IMR-90 (cell line): ENCODE measurements around the gene MAML3. TPM values are rescaled to one million over a fixed set of nuclear protein-coding genes. Genes with fewer than 3 reads are reported as not detected.

Experiments used
- ATAC-seq: fragments of 200-7000 bp; cut with Tn5 transposase; 2 replicates; pipeline ENCODE4 v1.9.1; 2020; ENCODE audit warnings: low read depth, mild to moderate bottlenecking, moderate library complexity
- BruUV-seq: library from RNA; stranded (reverse); fragments of 400-500 nt; replicated peaks from 2 replicates; lab custom pipeline; 2021; lab: Mats Ljungman, UMichigan
- CTCF ChIA-PET: fragments of 300-600 bp; formaldehyde crosslinking; extraction: SDS; loops from one replicate; lab custom pipeline; 2021; ENCODE audit warnings: antibody characterized with exemption; lab: Yijun Ruan, JAX
- POLR2A ChIA-PET: fragments of 300-600 bp; sonication (Branson Sonifier 250); formaldehyde crosslinking; loops from one replicate; lab custom pipeline; 2022; ENCODE audit warnings: antibody characterized with exemption; ENCODE audit not compliant: unreplicated experiment; lab: Charles Lee
- DNase-seq: peaks from one replicate; pipeline ENCODE4 v3.0.0; 2013
- H2AFZ ChIP-seq: replicated peaks from 2 replicates; pipeline ENCODE3; 2013; ENCODE audit warnings: low read length, mild to moderate bottlenecking; ENCODE audit not compliant: poor library complexity
- H2AK5ac ChIP-seq: 2 replicates; pipeline ENCODE4 v1.6.1; 2013; ENCODE audit warnings: low read depth, low read length, inconsistent platforms
- H2AK9ac ChIP-seq: replicated peaks from 2 replicates; pipeline ENCODE3; 2013; ENCODE audit warnings: mild to moderate bottlenecking, low read depth, low read length, moderate library complexity; ENCODE audit not compliant: poor library complexity
- H2BK120ac ChIP-seq: 2 replicates; pipeline ENCODE4 v1.6.1; 2013; ENCODE audit warnings: low read depth, low read length, inconsistent platforms
- H2BK15ac ChIP-seq: 3 replicates; pipeline ENCODE4 v1.6.1; 2013; ENCODE audit warnings: low read depth, low read length, inconsistent platforms
- H2BK20ac ChIP-seq: 2 replicates; pipeline ENCODE4 v1.6.1; 2013; ENCODE audit warnings: low read depth, mild to moderate bottlenecking, inconsistent platforms, low read length, moderate library complexity
- H2BK5ac ChIP-seq: 2 replicates; pipeline ENCODE4 v1.6.1; 2013; ENCODE audit warnings: mild to moderate bottlenecking, low read depth, low read length, inconsistent platforms; ENCODE audit not compliant: poor library complexity, severe bottlenecking
- H3K14ac ChIP-seq: replicated peaks from 2 replicates; pipeline ENCODE4 v1.6.1; 2013; ENCODE audit warnings: low read depth, low read length, inconsistent platforms
- H3K18ac ChIP-seq: 2 replicates; pipeline ENCODE4 v1.6.1; 2013; ENCODE audit warnings: low read depth, low read length, control low read depth
- H3K23ac ChIP-seq: 2 replicates; pipeline ENCODE4 v1.6.1; 2013; ENCODE audit warnings: low read depth, low read length, inconsistent platforms
- H3K27ac ChIP-seq: 2 replicates; pipeline ENCODE4 v1.5.1; 2013; ENCODE audit warnings: mild to moderate bottlenecking, control low read depth, low read length; ENCODE audit not compliant: insufficient read depth
- H3K27me3 ChIP-seq: 2 replicates; pipeline ENCODE4 v1.6.1; 2013; ENCODE audit warnings: low read length; ENCODE audit not compliant: control insufficient read depth, insufficient read depth
- H3K36me3 ChIP-seq: 2 replicates; pipeline ENCODE4 v1.6.1; 2013; ENCODE audit warnings: low read length, mixed read lengths; ENCODE audit not compliant: control insufficient read depth, insufficient read depth
- H3K4ac ChIP-seq: 2 replicates; pipeline ENCODE4 v1.6.1; 2013; ENCODE audit warnings: low read depth, low read length, inconsistent platforms
- H3K4me1 ChIP-seq: 2 replicates; pipeline ENCODE4 v1.6.1; 2013; ENCODE audit warnings: low read length, mixed read lengths; ENCODE audit not compliant: control insufficient read depth, insufficient read depth
- H3K4me2 ChIP-seq: 2 replicates; pipeline ENCODE4 v1.6.1; 2013; ENCODE audit warnings: low read depth, mild to moderate bottlenecking, control low read depth, low read length, moderate library complexity
- H3K4me3 ChIP-seq: 2 replicates; pipeline ENCODE4 v1.5.1; 2013; ENCODE audit warnings: low read depth, mild to moderate bottlenecking, control low read depth, low read length, moderate library complexity; ENCODE audit not compliant: insufficient read depth
- H3K56ac ChIP-seq: 2 replicates; pipeline ENCODE4 v1.6.1; 2013; ENCODE audit warnings: low read length, inconsistent platforms; ENCODE audit not compliant: insufficient read depth; ENCODE audit errors: extremely low read depth
- H3K79me1 ChIP-seq, 2 experiments: 2 replicates each; pipeline ENCODE4 v1.6.1; 2013; ENCODE audit warnings: low read length in 2 of 2, inconsistent platforms in 1 of 2, low read depth in 1 of 2
- H3K9ac ChIP-seq: 2 replicates; pipeline ENCODE4 v1.6.1; 2013; ENCODE audit warnings: low read depth, low read length, control low read depth
- H3K9me1 ChIP-seq: 2 replicates; pipeline ENCODE4 v1.6.1; 2013; ENCODE audit warnings: low read length, inconsistent platforms; ENCODE audit not compliant: insufficient read depth
- H3K9me3 ChIP-seq: 2 replicates; pipeline ENCODE4 v1.6.1; 2013; ENCODE audit warnings: low read length; ENCODE audit not compliant: control insufficient read depth, insufficient read depth
- H4K20me1 ChIP-seq: 2 replicates; pipeline ENCODE4 v1.6.1; 2013; ENCODE audit warnings: low read length, inconsistent platforms; ENCODE audit not compliant: insufficient read depth
- H4K5ac ChIP-seq: 2 replicates; pipeline ENCODE4 v1.6.1; 2013; ENCODE audit warnings: mild to moderate bottlenecking, low read depth, low read length, control low read depth
- H4K8ac ChIP-seq, 2 experiments: 2 replicates each; pipeline ENCODE4 v1.6.1; 2013; ENCODE audit warnings: low read depth in 2 of 2, low read length in 2 of 2, control low read depth in 1 of 2, inconsistent platforms in 1 of 2
- H4K91ac ChIP-seq: 2 replicates; pipeline ENCODE4 v1.6.1; 2013; ENCODE audit warnings: low read depth, low read length, inconsistent platforms; ENCODE audit not compliant: insufficient read depth
- BHLHE40 ChIP-seq: fragments of 150-350 bp; IDR thresholded peaks from 2 replicates; pipeline ENCODE4 v1.6.1; 2016; ENCODE audit warnings: mild to moderate bottlenecking, low read depth, low read length
- CEBPB ChIP-seq: IDR thresholded peaks from 2 replicates; pipeline ENCODE4 v1.6.1; 2012; ENCODE audit warnings: low read depth, low read length, improper control_type of control experiment
- CHD1 ChIP-seq: IDR thresholded peaks from 2 replicates; pipeline ENCODE4 v1.6.1; 2012; ENCODE audit warnings: low read depth, low read length, improper control_type of control experiment
- CTCF ChIP-seq: conservative IDR thresholded peaks from 2 replicates; pipeline ENCODE4 v1.5.1; 2012; ENCODE audit warnings: mild to moderate bottlenecking, low read depth, low read length, improper control_type of control experiment
- ELK1 ChIP-seq: fragments of 150-350 bp; IDR thresholded peaks from 2 replicates; pipeline ENCODE4 v1.6.1; 2016; ENCODE audit warnings: low read depth, mild to moderate bottlenecking, low read length, moderate library complexity, borderline replicate concordance
- FOS ChIP-seq: fragments of 150-350 bp; IDR thresholded peaks from 2 replicates; pipeline ENCODE4 v1.6.1; 2016; ENCODE audit warnings: low read depth, low read length
- MAFK ChIP-seq: IDR thresholded peaks from 2 replicates; pipeline ENCODE4 v1.6.1; 2012; ENCODE audit warnings: low read depth, low read length, improper control_type of control experiment
- MAZ ChIP-seq: IDR thresholded peaks from 2 replicates; pipeline ENCODE4 v1.6.1; 2012; ENCODE audit warnings: low read depth, mild to moderate bottlenecking, low read length, improper control_type of control experiment, moderate library complexity, borderline replicate concordance
- MXI1 ChIP-seq: IDR thresholded peaks from 2 replicates; pipeline ENCODE4 v1.6.1; 2012; ENCODE audit warnings: low read depth, mild to moderate bottlenecking, low read length, moderate library complexity, borderline replicate concordance
- NFE2L2 ChIP-seq: fragments of 150-350 bp; IDR thresholded peaks from 2 replicates; pipeline ENCODE4 v1.6.1; 2016; ENCODE audit warnings: low read depth, mild to moderate bottlenecking, low read length
- POLR2A ChIP-seq: IDR thresholded peaks from 2 replicates; pipeline ENCODE4 v1.6.1; 2012; ENCODE audit warnings: mild to moderate bottlenecking, low read depth, low read length
- RAD21 ChIP-seq: IDR thresholded peaks from 2 replicates; pipeline ENCODE4 v1.6.1; 2012; ENCODE audit warnings: low read length, improper control_type of control experiment
- RCOR1 ChIP-seq: IDR thresholded peaks from 2 replicates; pipeline ENCODE4 v1.6.1; 2012; ENCODE audit warnings: mild to moderate bottlenecking, low read length, improper control_type of control experiment; ENCODE audit not compliant: insufficient replicate concordance
- RFX5 ChIP-seq: IDR thresholded peaks from 2 replicates; pipeline ENCODE4 v1.8.0; 2012; ENCODE audit warnings: low read depth, mild to moderate bottlenecking, low read length, moderate library complexity
- SMC3 ChIP-seq: fragments of 150-350 bp; IDR thresholded peaks from 2 replicates; pipeline ENCODE4 v1.6.1; 2016; ENCODE audit warnings: low read depth, mild to moderate bottlenecking, antibody characterized with exemption, low read length, moderate library complexity
- WGBS, 2 experiments: methylation state at CpG; one replicate each; pipeline versions ENCODE4 v1.1.5 to v1.1.7; 2013; ENCODE audit warnings: missing lambda C conversion rate in 2 of 2; ENCODE audit not compliant: insufficient read length in 1 of 2; ENCODE audit errors: extremely low coverage in 2 of 2; 5-methylcytosine and 5-hydroxymethylcytosine counted together
- dilution Hi-C: fragments of 300-500 bp; cut with HindIII; formaldehyde crosslinking; loops from one replicate; pipeline ENCODE4 v1.14.3; 2018; ENCODE audit warnings: low sequenced_read_pairs; ENCODE audit not compliant: unreplicated experiment
- in situ Hi-C: fragments of 300-500 bp; cut with MboI; formaldehyde crosslinking; loops from 3 replicates; pipeline ENCODE4 v1.14.3; 2019; ENCODE audit warnings: low sequenced_read_pairs, inconsistent platforms, mixed read lengths
- intact Hi-C: fragments of 100-400 bp; cut with micrococcal nuclease; formaldehyde crosslinking; loops from 2 replicates; pipeline ENCODE4 v1.10.0; 2022
- polyA plus RNA-seq, 3 experiments: library from polyadenylated mRNA; depleted of rRNA; stranded (reverse); fragments of >200 nt; gene quantifications; 2 replicates each; pipeline ENCODE4 v1.2.3, GENCODE V29; 2012; ENCODE audit warnings: low replicate concordance in 1 of 3
- total RNA-seq: library from RNA; depleted of rRNA; stranded (reverse); fragments of >200 nt; gene quantifications from 2 replicates; pipeline ENCODE4 v1.2.3, GENCODE V29; 2012
- TF ChIP-seq, protein P1 (sequence below): fragments of 150-350 bp; IDR thresholded peaks from 2 replicates; pipeline ENCODE4 v1.6.1; 2017; ENCODE audit warnings: mild to moderate bottlenecking, antibody characterized with exemption, low read length, low read depth

MAML3 gene
- total and polyA plus RNA-seq, 2 of the 4 experiments (the other 2 are of a cell fraction), result 0.90 to 1.7 TPM

DNA sequence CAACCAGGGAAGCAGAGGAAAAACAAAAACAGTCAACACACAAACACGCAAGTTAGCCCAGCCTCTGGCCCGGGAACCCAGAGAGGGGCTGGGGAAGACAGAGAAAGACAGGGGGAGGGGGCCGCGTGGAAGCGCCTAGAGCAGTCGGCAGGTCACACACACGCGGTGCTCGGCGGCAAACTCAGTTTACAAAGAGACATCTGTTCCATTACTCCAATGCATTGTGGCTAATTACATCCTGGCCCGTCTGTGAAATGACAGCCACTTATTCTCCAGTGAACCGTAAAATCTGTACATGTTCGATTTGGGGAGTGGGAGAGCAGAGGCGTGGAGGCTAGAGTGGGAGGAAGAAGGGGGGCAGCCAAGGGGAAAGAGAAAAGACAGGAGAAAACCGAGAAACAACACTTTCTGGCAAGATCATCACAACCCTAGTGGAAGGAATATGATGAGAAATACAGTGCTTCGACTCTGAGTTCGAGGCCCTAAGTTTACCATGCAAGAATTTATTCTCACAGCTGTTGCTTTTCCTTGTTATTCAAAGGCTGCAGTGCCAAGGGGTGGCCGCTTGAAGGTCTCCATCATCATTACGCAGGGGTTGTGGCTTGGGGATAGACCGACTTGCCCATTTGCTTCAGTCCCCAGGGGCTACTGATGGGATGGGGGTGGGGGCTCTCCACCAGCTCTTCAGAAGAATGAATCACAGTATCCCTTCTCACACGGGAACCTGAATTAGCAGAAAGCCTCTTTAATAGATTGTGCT lies 320.7 kb downstream of the MAML3 start:
- H3K4me3 ChIP-seq, result no peak overlapping the region
- H4K91ac ChIP-seq, result no peak overlapping the region
- no peak overlapping the region for H3K27ac ChIP-seq
- TF ChIP-seq RAD21, result no peak
- no peak for TF ChIP-seq ELK1
- TF ChIP-seq CTCF, result no peak
- no peak for TF ChIP-seq MAFK
- no peak for TF ChIP-seq CHD1
- TF ChIP-seq NFE2L2, result no peak
- no peak for TF ChIP-seq MAZ
- TF ChIP-seq BHLHE40, result no peak
- TF ChIP-seq CEBPB, result no peak
- no peak for TF ChIP-seq POLR2A
- no peak for TF ChIP-seq MXI1
- TF ChIP-seq FOS, result no peak
- TF ChIP-seq, protein P1, sequence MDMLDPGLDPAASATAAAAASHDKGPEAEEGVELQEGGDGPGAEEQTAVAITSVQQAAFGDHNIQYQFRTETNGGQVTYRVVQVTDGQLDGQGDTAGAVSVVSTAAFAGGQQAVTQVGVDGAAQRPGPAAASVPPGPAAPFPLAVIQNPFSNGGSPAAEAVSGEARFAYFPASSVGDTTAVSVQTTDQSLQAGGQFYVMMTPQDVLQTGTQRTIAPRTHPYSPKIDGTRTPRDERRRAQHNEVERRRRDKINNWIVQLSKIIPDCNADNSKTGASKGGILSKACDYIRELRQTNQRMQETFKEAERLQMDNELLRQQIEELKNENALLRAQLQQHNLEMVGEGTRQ, result no peak
- no peak for TF ChIP-seq RFX5
- no peak for TF ChIP-seq RCOR1
- TF ChIP-seq SMC3, result no peak
- H3K56ac ChIP-seq, result no peak overlapping the region
- no peaks in the 10 kb centered on the region for H3K9me3 ChIP-seq
- no peaks in the 10 kb centered on the region for H4K20me1 ChIP-seq
- no TSS peak for BruUV-seq
- H3K36me3 ChIP-seq, result no peaks in the 10 kb centered on the region
- H2AFZ ChIP-seq, result no peak overlapping the region
- in situ Hi-C loops (no loop called here), intact Hi-C loops (no loop called here), dilution Hi-C loops (no loop called here)
- H2BK120ac ChIP-seq, result no peak overlapping the region
- no peak overlapping the region for H4K5ac ChIP-seq
- H3K14ac ChIP-seq, result no peak overlapping the region
- no peak for DNase-seq
- H3K23ac ChIP-seq, result no peak overlapping the region
- no peak overlapping the region for H2AK5ac ChIP-seq
- no peak overlapping the region for H3K9ac ChIP-seq
- no peak overlapping the region for H2AK9ac ChIP-seq
- CTCF ChIA-PET, result no interaction called here
- H4K8ac ChIP-seq, result no peak overlapping the region
- no peak overlapping the region for H2BK5ac ChIP-seq
- no peaks in the 10 kb centered on the region for H3K9me1 ChIP-seq
- H2BK15ac ChIP-seq, result no peak overlapping the region
- no peak overlapping the region for H2BK20ac ChIP-seq
- no peaks in the 10 kb centered on the region for H3K79me1 ChIP-seq
- no peaks in the 10 kb centered on the region for H3K27me3 ChIP-seq
- 30% methylated on average over 2 of the region's 21 CpGs; no CpG with 5 or more reads in 1 of the 2 experiments for WGBS, 2 experiments
- no peak overlapping the region for H3K4me2 ChIP-seq
- ATAC-seq, result no peak
- no peak overlapping the region for H3K4ac ChIP-seq
- 0 out of 2 replicates have a peak, but pooled peaks cover 2% of the 10 kb centered on the region for H3K4me1 ChIP-seq
- POLR2A ChIA-PET, result no interaction called here
- H3K18ac ChIP-seq, result no peak overlapping the region
